K562 (cell line): ENCODE measurements around the gene CHRNA3. TPM values are rescaled to one million over a fixed set of nuclear protein-coding genes. Genes with fewer than 3 reads are reported as not detected.

Source experiments
- ATAC-seq: fragments of 200-7000 bp; cut with Tn5 transposase; 3 replicates; pipeline ENCODE4 v1.9.1; 2020; ENCODE audit warnings: moderate library complexity
- BruUV-seq: library from RNA; stranded (reverse); fragments of 400-500 nt; replicated peaks from 2 replicates; lab custom pipeline; 2021; lab: Mats Ljungman, UMichigan
- CTCF ChIA-PET: fragments of 300-600 bp; formaldehyde crosslinking; extraction: SDS; loops from one replicate; lab custom pipeline; 2021; ENCODE audit warnings: low intra/inter-chr PET ratio; lab: Yijun Ruan, JAX
- POLR2A ChIA-PET: fragments of 300-600, 350-650 bp; sonication (Branson Sonifier 250); formaldehyde crosslinking; extraction: SDS; loops from one replicate; lab custom pipeline; 2021; ENCODE audit warnings: antibody characterized with exemption, inconsistent platforms; lab: Yijun Ruan, JAX
- DNase-seq, 4 experiments: peaks; one replicate each; pipeline versions ENCODE4 v3.0.0 to v3.0.0-alpha.2; 2011 to 2018; ENCODE audit warnings: low spot score in 3 of 4, mixed read lengths in 3 of 4; ENCODE audit errors: extremely low read depth in 1 of 4
- FAIRE-seq: peaks from 2 replicates; lab custom pipeline; 2011; peaks lifted over from hg19 to GRCh38; lab: Jason Lieb, UNC
- H2AFZ ChIP-seq: 2 replicates; pipeline ENCODE4 v1.6.0; 2011; ENCODE audit warnings: low read depth, low read length, control low read depth, inconsistent platforms
- H3K27ac ChIP-seq: fragments of 200-600 bp; 3 replicates; pipeline ENCODE4 v1.8.0; 2011; ENCODE audit warnings: low read depth, mild to moderate bottlenecking, control low read depth, inconsistent platforms, low read length, moderate library complexity, mixed read lengths; ENCODE audit errors: extremely low read depth
- H3K27me3 ChIP-seq, 2 experiments: fragments of 300-600 bp in 1 of 2; 2 replicates in 1 of 2; 3 replicates in 1 of 2; pipeline versions ENCODE4 v1.6.0 to v1.8.0; 2011; ENCODE audit warnings: inconsistent platforms in 2 of 2, low read length in 2 of 2, mild to moderate bottlenecking in 1 of 2, mixed read lengths in 1 of 2, moderate library complexity in 1 of 2; ENCODE audit not compliant: control insufficient read depth in 2 of 2, insufficient read depth in 2 of 2
- H3K36me3 ChIP-seq: fragments of 300-600 bp; 3 replicates; pipeline ENCODE4 v1.8.0; 2011; ENCODE audit warnings: mild to moderate bottlenecking, low read length, inconsistent platforms; ENCODE audit not compliant: control insufficient read depth, insufficient read depth
- H3K4me1 ChIP-seq, 2 experiments: fragments of 200-600 bp in 1 of 2; replicated peaks in 1 of 2; 2 replicates in 1 of 2; 3 replicates in 1 of 2; pipeline versions ENCODE4 v1.5.1 to v1.8.0; 2011; ENCODE audit warnings: inconsistent platforms in 2 of 2, low read length in 2 of 2, mild to moderate bottlenecking in 1 of 2, mixed read lengths in 1 of 2, moderate library complexity in 1 of 2; ENCODE audit not compliant: control insufficient read depth in 2 of 2, insufficient read depth in 2 of 2
- H3K4me2 ChIP-seq: 2 replicates; pipeline ENCODE4 v1.6.1; 2011; ENCODE audit warnings: low read length, control low read depth, inconsistent platforms, mixed read lengths; ENCODE audit not compliant: insufficient read depth
- H3K4me3 ChIP-seq: fragments of 200-600 bp; sonication (generic), shearing (Covaris generic); 2 replicates; pipeline ENCODE4 v1.5.1; 2016; ENCODE audit warnings: control low read depth, inconsistent platforms
- H3K79me2 ChIP-seq: fragments of 200-600 bp; 3 replicates; pipeline ENCODE4 v1.8.0; 2011; ENCODE audit warnings: low read length, inconsistent platforms; ENCODE audit not compliant: control insufficient read depth, insufficient read depth
- H3K9ac ChIP-seq, 2 experiments: 2 replicates each; pipeline versions ENCODE4 v1.6.0 to v1.6.1; 2011; ENCODE audit warnings: low read depth in 2 of 2, low read length in 2 of 2, control low read depth in 1 of 2, inconsistent platforms in 1 of 2, mild to moderate bottlenecking in 1 of 2, mixed read lengths in 1 of 2; ENCODE audit not compliant: insufficient read depth in 1 of 2
- H3K9me1 ChIP-seq: one replicate; pipeline ENCODE4 v1.6.0; 2011; ENCODE audit warnings: inconsistent platforms, mild to moderate bottlenecking, low read length, moderate library complexity; ENCODE audit not compliant: control insufficient read depth, insufficient read depth
- H3K9me3 ChIP-seq: replicated peaks from 2 replicates; pipeline ENCODE4 v1.5.1; 2011; ENCODE audit warnings: low read depth, low read length, inconsistent platforms; ENCODE audit not compliant: control insufficient read depth, insufficient read depth
- H4K20me1 ChIP-seq: replicated peaks from 2 replicates; pipeline ENCODE4 v1.6.1; 2011; ENCODE audit warnings: low read length, inconsistent platforms, mixed read lengths; ENCODE audit not compliant: control insufficient read depth, insufficient read depth
- E2F8 ChIP-seq: fragments of 450-650 bp; IDR thresholded peaks from 2 replicates; pipeline ENCODE4 v1.7.1; 2018; ENCODE audit warnings: mild to moderate bottlenecking, low read depth; ENCODE audit not compliant: partially characterized antibody
- FOXJ2 ChIP-seq: fragments of 200-800 bp; sonication (Bioruptor generic); IDR thresholded peaks from 2 replicates; pipeline ENCODE4 v1.6.1; 2016; ENCODE audit warnings: missing genetic modification characterization, missing compliant biosample characterization
- PHF20 ChIP-seq: fragments of 450-650 bp; IDR thresholded peaks from 2 replicates; pipeline ENCODE4 v1.6.1; 2018; ENCODE audit not compliant: partially characterized antibody
- WGBS: fragments of 100-300 bp; shearing (Covaris generic); methylation state at CpG from one replicate; pipeline ENCODE4 v1.1.6; 2016; ENCODE audit warnings: low coverage, mixed read lengths; ENCODE audit not compliant: insufficient coverage; ENCODE audit errors: missing lambda C conversion rate; 5-methylcytosine and 5-hydroxymethylcytosine counted together
- in situ Hi-C: fragments of 300-500 bp; cut with MboI; formaldehyde crosslinking; loops from 4 replicates; pipeline ENCODE4 v1.15.0; 2018; ENCODE audit warnings: inconsistent platforms, mixed read lengths
- intact Hi-C: fragments of 100-400 bp; cut with micrococcal nuclease; formaldehyde crosslinking; loops from 2 replicates; pipeline ENCODE4 v1.14.2; 2022
- polyA plus RNA-seq, 8 experiments: library from polyadenylated mRNA; depleted of rRNA in 4 of 8; stranded (reverse) in 5 of 8; unstranded in 3 of 8; fragments of >200 nt; fragmentation: Nextera tagmentation in 2 of 8; fragmentation: Illumina TruSeq in 1 of 8; extraction: Ambion mirVana in 2 of 8; extraction: Trizol in 1 of 8; gene quantifications; 2 replicates each; pipeline versions ENCODE4 v1.2.1 to v1.2.3, GENCODE V29; 2011 to 2014; ENCODE audit warnings: inconsistent platforms in 1 of 8, missing spikeins in 1 of 8
- total RNA-seq, 7 experiments: library from RNA; depleted of rRNA in 6 of 7; stranded (reverse); fragments of >200 nt in 6 of 7; fragmentation: Illumina TruSeq in 2 of 7; extraction: Trizol in 2 of 7; gene quantifications; 2 replicates each; pipeline versions ENCODE4 v1.2.1 to v1.2.3, GENCODE V29; 2011 to 2021; ENCODE audit warnings: low replicate concordance in 1 of 7

The CHRNA3 gene
- total and polyA plus RNA-seq, 9 of the 15 experiments (the other 6 are each of a cell fraction or from before 2014, with no cell fraction given), result 0.01 TPM; not detected in 8

- TF ChIP-seq E2F8, result no peak
- TF ChIP-seq, all 486 proteins: peak for 87
These were observed 55.5 kb downstream of the CHRNA3 start, which contains the start of gene CHRNA5 (continued) for GRCh38 chr15:78565097-78565950.

- H3K4me1 ChIP-seq, result peaks cover 8 to 22% of the 10 kb centered on the region in 2 experiments; a peak in 4 of 5 replicates
- H3K27me3 ChIP-seq, result no peaks in the 10 kb centered on the region
- no peak for DNase-seq
- H3K36me3 ChIP-seq, result no peaks in the 10 kb centered on the region
- POLR2A ChIA-PET, result interaction anchor here (0.6 to 5.4 kb wide), 5 partner anchors 9 to 39 kb away, joined by 3 to 62 read pairs (median 5); partner anchors contain the start of gene PSMA4
- no peaks in the 10 kb centered on the region for H3K9me3 ChIP-seq
- intact Hi-C loops (no loop called here), in situ Hi-C loops (no loop called here)
- 19% methylated on average over 11 of the region's 11 CpGs for WGBS
- no TSS peak for BruUV-seq
- no peak; the same call in 1 of the 3 replicates for ATAC-seq
- peaks cover 4% of the 10 kb centered on the region; the same call in 2 of the 3 replicates for H3K79me2 ChIP-seq
- TF ChIP-seq PHF20, result no peak
- peak; percentile 30; the same call in 1 of the 2 replicates for TF ChIP-seq FOXJ2 (tag)
- CTCF ChIA-PET, result no interaction called here
- no peaks in the 10 kb centered on the region for H4K20me1 ChIP-seq
- peak overlapping the region; percentile 88 for H3K4me2 ChIP-seq
- no peaks in the 10 kb centered on the region for H3K9me1 ChIP-seq
- no peak overlapping the region for H3K4me3 ChIP-seq
- no peak overlapping the region for H3K27ac ChIP-seq
- H2AFZ ChIP-seq, result peak overlapping the region; percentile 85; the same call in 1 of the 2 replicates
- peak overlapping the region in 1 of 2 experiments; percentile 89; a peak in 2 of 4 replicates for H3K9ac ChIP-seq
- FAIRE-seq, result no peak
These were observed 56.1 kb downstream of the CHRNA3 start for GRCh38 chr15:78564743-78565096.
